SJSA1 (cell line): Measurements from ENCODE around the gene CDC5L. TPM values are rescaled to one million over a fixed set of nuclear protein-coding genes. Genes with fewer than 3 reads are reported as not detected.

ENCODE experiments used
- total RNA-seq: library from RNA; depleted of rRNA; stranded (reverse); fragments of >200 nt; shearing (Covaris generic); gene quantifications from 2 replicates; pipeline ENCODE4 v1.2.3, GENCODE V29; 2014; rRNA removed

Gene CDC5L
- total RNA-seq, 1 experiment from 2014 or later = 41.2 TPM

Other genes starting within 250 kb of the CDC5L start
- not detected in 2 replicates for gene CAPN11, start 228.9 kb upstream of the CDC5L start, total RNA-seq
- gene MYMX, start 170.8 kb upstream of the CDC5L start, total RNA-seq = 0.53 TPM in 1 of 2 replicates, not detected in the other
- 6.7 and 11.0 TPM in 2 replicates for gene SLC29A1, start 164.1 kb upstream of the CDC5L start, total RNA-seq
- 1,415 and 1,548 TPM in 2 replicates for gene HSP90AB1, start 140.6 kb upstream of the CDC5L start, total RNA-seq
- gene SLC35B2, start 130.2 kb upstream of the CDC5L start, total RNA-seq = 89.9 and 107 TPM in 2 replicates
- gene NFKBIE, start 122.2 kb upstream of the CDC5L start, total RNA-seq = 17.6 and 37.6 TPM in 2 replicates
- not detected in 2 replicates for gene TMEM151B, start 117.3 kb upstream of the CDC5L start, total RNA-seq
- gene AARS2, start 74.4 kb upstream of the CDC5L start, total RNA-seq = 11.4 and 12.1 TPM in 2 replicates
- not detected in 2 replicates for gene SPATS1, start 45.1 kb upstream of the CDC5L start, total RNA-seq